ENCODE measurements around the gene DNAJC22. TPM values are rescaled to one million over a fixed set of nuclear protein-coding genes. Genes with fewer than 3 reads are reported as not detected.

Gene DNAJC22
- polyA plus RNA-seq, 1 donor from 2014 or later: 0.54 TPM

DNA sequence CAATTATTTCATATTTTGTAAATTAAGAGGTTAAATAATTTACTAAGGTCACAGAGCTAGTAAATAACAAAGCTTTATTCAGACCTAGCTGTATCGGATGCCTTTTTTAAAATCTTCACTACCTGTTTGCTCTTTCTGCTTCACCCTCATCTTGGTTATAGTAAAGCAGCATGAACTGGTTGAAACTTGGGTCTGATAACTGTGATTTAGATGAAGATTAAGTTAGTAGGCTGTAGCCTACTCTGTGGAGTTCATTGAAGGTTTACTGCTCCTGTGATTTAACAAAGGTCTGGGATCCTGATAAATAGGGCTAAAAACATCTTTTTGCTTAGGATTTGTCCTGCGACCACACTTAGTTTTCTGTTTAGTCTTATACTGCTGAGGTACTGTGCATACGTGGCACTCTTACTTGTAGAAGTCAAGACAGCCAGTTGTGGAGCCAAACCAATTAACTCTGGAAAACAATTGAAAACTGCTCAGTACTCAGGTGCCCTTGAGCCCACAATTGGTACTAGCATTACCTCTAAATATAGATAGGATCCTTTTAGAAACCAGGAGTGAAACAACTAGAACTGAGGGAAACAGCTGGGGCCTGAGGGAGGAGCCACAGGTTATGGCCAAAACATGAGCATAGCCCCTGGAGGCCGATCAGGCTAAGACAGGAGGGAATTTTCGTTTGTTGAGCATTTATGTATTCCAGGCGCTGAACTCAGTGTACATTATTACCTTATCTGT, 22.9 kb downstream of the DNAJC22 start:
- no peaks in the 10 kb centered on the region for H3K9me2 ChIP-seq (ENCODE audit: insufficient read depth, low read length)
- H3K27ac ChIP-seq (ENCODE audit: low read length): no peak overlapping the region
- TF ChIP-seq, protein P1, sequence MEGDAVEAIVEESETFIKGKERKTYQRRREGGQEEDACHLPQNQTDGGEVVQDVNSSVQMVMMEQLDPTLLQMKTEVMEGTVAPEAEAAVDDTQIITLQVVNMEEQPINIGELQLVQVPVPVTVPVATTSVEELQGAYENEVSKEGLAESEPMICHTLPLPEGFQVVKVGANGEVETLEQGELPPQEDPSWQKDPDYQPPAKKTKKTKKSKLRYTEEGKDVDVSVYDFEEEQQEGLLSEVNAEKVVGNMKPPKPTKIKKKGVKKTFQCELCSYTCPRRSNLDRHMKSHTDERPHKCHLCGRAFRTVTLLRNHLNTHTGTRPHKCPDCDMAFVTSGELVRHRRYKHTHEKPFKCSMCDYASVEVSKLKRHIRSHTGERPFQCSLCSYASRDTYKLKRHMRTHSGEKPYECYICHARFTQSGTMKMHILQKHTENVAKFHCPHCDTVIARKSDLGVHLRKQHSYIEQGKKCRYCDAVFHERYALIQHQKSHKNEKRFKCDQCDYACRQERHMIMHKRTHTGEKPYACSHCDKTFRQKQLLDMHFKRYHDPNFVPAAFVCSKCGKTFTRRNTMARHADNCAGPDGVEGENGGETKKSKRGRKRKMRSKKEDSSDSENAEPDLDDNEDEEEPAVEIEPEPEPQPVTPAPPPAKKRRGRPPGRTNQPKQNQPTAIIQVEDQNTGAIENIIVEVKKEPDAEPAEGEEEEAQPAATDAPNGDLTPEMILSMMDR (IDR thresholded peaks at IDR 0.05; ENCODE audit: poor library complexity, severe bottlenecking): no peak
- no peak for TF ChIP-seq POLR2AphosphoS5 (IDR thresholded peaks at IDR 0.05)
- TF ChIP-seq, protein P2, sequence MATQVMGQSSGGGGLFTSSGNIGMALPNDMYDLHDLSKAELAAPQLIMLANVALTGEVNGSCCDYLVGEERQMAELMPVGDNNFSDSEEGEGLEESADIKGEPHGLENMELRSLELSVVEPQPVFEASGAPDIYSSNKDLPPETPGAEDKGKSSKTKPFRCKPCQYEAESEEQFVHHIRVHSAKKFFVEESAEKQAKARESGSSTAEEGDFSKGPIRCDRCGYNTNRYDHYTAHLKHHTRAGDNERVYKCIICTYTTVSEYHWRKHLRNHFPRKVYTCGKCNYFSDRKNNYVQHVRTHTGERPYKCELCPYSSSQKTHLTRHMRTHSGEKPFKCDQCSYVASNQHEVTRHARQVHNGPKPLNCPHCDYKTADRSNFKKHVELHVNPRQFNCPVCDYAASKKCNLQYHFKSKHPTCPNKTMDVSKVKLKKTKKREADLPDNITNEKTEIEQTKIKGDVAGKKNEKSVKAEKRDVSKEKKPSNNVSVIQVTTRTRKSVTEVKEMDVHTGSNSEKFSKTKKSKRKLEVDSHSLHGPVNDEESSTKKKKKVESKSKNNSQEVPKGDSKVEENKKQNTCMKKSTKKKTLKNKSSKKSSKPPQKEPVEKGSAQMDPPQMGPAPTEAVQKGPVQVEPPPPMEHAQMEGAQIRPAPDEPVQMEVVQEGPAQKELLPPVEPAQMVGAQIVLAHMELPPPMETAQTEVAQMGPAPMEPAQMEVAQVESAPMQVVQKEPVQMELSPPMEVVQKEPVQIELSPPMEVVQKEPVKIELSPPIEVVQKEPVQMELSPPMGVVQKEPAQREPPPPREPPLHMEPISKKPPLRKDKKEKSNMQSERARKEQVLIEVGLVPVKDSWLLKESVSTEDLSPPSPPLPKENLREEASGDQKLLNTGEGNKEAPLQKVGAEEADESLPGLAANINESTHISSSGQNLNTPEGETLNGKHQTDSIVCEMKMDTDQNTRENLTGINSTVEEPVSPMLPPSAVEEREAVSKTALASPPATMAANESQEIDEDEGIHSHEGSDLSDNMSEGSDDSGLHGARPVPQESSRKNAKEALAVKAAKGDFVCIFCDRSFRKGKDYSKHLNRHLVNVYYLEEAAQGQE (IDR thresholded peaks at IDR 0.05; ENCODE audit: borderline replicate concordance): no peak
- no peaks in the 10 kb centered on the region for H3F3A ChIP-seq (ENCODE audit: insufficient read depth, low read length, poor library complexity, severe bottlenecking)
- H3K9me3 ChIP-seq (ENCODE audit: low read length): no peaks in the 10 kb centered on the region
- H3K27me3 ChIP-seq (ENCODE audit: insufficient read depth, low read depth, low read length): no peaks in the 10 kb centered on the region
- peak overlapping the region; percentile 94 for H3K4me3 ChIP-seq (ENCODE audit: low read length)
- no peak overlapping the region for H3K9ac ChIP-seq (ENCODE audit: low read length)
- no peaks in the 10 kb centered on the region for H3K36me3 ChIP-seq (ENCODE audit: insufficient read depth, low read length)
- H4K20me1 ChIP-seq (ENCODE audit: insufficient read depth): no peaks in the 10 kb centered on the region
- H2AFZ ChIP-seq (ENCODE audit: low read depth, low read length): no peak overlapping the region
- H3K79me2 ChIP-seq (replicated peaks; ENCODE audit: insufficient read depth, low read length): peaks cover 52% of the 10 kb centered on the region
- H3K4me2 ChIP-seq (ENCODE audit: low read length): peak overlapping the region; percentile 25

DNA sequence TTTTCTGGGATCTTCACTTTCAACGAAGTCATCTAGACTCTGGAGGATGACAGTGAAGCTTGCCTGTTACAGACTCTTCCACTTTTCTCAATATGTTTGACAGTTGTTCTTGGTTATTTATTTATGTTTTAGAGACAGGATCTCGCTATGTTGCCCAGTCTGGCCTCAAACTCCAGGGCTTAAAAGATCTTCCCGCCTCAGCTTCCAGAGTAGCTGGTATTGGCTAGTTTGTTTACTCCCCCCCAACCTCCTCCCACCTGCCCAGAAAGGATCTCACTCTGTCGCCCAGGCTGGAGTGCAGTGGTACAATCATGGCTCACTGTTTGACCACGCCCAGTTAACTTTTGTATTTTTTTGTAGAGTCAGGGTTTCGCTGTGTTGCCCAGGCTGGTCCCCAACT, 23.9 kb downstream of the DNAJC22 start:
- no peaks in the 10 kb centered on the region for H3K27me3 ChIP-seq (ENCODE audit: insufficient read depth, low read depth, low read length)
- H3K4me2 ChIP-seq (ENCODE audit: low read length): no peak overlapping the region
- TF ChIP-seq TAF1 (IDR thresholded peaks at IDR 0.05; ENCODE audit: low read depth) (no peak), RAD21 (conservative IDR thresholded peaks at IDR 0.05) (no peak), EZH2 (IDR thresholded peaks at IDR 0.05; ENCODE audit: borderline replicate concordance, insufficient read depth, low read length, poor library complexity, severe bottlenecking) (no peak), MXI1 (conservative IDR thresholded peaks at IDR 0.05; ENCODE audit: poor library complexity, severe bottlenecking) (no peak), POLR2AphosphoS5 (IDR thresholded peaks at IDR 0.05) (no peak), SMC3 (conservative IDR thresholded peaks at IDR 0.05; ENCODE audit: poor library complexity) (no peak), EP300 (conservative IDR thresholded peaks at IDR 0.05; ENCODE audit: poor library complexity, severe bottlenecking) (no peak)
- TF ChIP-seq, protein P1 (IDR thresholded peaks at IDR 0.05; ENCODE audit: poor library complexity, severe bottlenecking): no peak
- TF ChIP-seq, protein P2 (IDR thresholded peaks at IDR 0.05; ENCODE audit: borderline replicate concordance): no peak
- H3K79me2 ChIP-seq (replicated peaks; ENCODE audit: insufficient read depth, low read length): peaks cover 52% of the 10 kb centered on the region
- no peaks in the 10 kb centered on the region for H3K9me3 ChIP-seq (ENCODE audit: low read length)
- no peaks in the 10 kb centered on the region for H3K9me2 ChIP-seq (ENCODE audit: insufficient read depth, low read length)
- no peaks in the 10 kb centered on the region for H3F3A ChIP-seq (ENCODE audit: insufficient read depth, low read length, poor library complexity, severe bottlenecking)
- no peaks in the 10 kb centered on the region for H4K20me1 ChIP-seq (ENCODE audit: insufficient read depth)
- no peak overlapping the region for H3K4me3 ChIP-seq (ENCODE audit: low read length)
- H2AFZ ChIP-seq (ENCODE audit: low read depth, low read length): no peak overlapping the region
- no peaks in the 10 kb centered on the region for H3K36me3 ChIP-seq (ENCODE audit: insufficient read depth, low read length)
- no peak overlapping the region for H3K9ac ChIP-seq (ENCODE audit: low read length)
- no peak overlapping the region for H3K27ac ChIP-seq (ENCODE audit: low read length)
